SU-DHL-6 (cell line): Measurements from ENCODE around the gene DNM1.

Experiments used
- EZH2phosphoT487 ChIP-seq: fragments of 200-600 bp; sonication (generic), shearing (Covaris generic); conservative IDR thresholded peaks from 2 replicates; pipeline ENCODE4 v1.6.1; 2018; ENCODE audit warnings: mild to moderate bottlenecking, antibody characterized with exemption, low read length, moderate library complexity, mixed read lengths
- TF ChIP-seq, protein P1 (sequence below): fragments of 200-600 bp; sonication (generic); IDR thresholded peaks from one replicate; pipeline ENCODE4 v1.5.1; 2017; ENCODE audit warnings: antibody characterized with exemption, mild to moderate bottlenecking, low read length, moderate library complexity; ENCODE audit not compliant: insufficient read depth, poor library complexity, severe bottlenecking

DNA sequence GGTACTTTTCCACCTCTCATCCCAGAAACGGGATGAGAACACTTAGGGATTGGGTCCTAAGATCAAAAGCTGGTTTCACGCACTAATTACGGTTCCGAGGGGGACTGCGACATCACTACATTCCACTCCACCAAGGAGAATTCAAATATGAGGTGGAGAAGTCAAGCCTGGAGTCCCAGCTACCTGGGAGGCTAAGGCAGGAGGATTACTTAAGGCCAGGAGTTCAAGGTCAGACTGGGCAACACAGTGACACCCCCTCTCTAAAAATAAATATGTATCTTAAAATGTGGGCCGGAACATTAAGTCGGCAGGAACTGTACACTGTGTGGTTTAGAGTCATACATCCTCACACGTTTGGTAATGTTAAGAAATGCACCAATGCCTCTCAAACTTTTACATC lies 71.1 kb downstream of the DNM1 start:
- TF ChIP-seq, protein P1, sequence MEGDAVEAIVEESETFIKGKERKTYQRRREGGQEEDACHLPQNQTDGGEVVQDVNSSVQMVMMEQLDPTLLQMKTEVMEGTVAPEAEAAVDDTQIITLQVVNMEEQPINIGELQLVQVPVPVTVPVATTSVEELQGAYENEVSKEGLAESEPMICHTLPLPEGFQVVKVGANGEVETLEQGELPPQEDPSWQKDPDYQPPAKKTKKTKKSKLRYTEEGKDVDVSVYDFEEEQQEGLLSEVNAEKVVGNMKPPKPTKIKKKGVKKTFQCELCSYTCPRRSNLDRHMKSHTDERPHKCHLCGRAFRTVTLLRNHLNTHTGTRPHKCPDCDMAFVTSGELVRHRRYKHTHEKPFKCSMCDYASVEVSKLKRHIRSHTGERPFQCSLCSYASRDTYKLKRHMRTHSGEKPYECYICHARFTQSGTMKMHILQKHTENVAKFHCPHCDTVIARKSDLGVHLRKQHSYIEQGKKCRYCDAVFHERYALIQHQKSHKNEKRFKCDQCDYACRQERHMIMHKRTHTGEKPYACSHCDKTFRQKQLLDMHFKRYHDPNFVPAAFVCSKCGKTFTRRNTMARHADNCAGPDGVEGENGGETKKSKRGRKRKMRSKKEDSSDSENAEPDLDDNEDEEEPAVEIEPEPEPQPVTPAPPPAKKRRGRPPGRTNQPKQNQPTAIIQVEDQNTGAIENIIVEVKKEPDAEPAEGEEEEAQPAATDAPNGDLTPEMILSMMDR: no peak
- TF ChIP-seq EZH2phosphoT487: no peak
